Measurements from ENCODE around the gene FZR1.
"Not testable (repeated sequence)": the region's sequence is repeated elsewhere in the genome, so short reads cannot be mapped to it uniquely, and the experiment has no call there.

FZR1 gene

DNA sequence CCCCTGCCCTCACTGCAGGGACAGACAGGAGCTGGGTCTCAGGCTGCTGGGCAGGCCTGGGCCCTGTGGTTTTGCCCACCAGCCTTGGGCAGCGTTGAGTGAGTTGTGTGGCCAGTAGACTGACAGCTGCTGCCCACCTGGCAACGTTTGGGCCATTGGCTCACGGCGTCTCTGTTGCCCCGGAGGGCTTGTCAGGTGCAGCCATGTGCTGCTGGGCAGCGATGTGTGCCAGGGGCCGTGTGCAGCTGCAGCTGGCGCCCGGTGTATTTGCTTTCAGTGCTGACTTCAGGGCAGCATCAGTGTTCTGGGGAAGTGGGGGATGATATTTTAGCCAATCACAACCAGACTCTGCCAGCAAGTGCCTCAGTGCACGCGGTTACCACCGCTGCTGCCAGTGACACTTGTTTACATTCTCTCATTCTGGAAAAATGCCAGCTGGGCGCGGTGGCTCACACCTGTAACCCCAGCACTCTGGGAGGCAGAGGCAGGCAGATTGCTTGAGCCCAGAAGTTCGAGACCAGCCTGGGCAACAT is 10.6 kb downstream of the FZR1 start:
- DNase-seq, result peak; percentile 70

- no peak for DNase-seq
Measured at GRCh38 chr19:3517638-3518037, 11.5 kb downstream of the FZR1 start.

DNA sequence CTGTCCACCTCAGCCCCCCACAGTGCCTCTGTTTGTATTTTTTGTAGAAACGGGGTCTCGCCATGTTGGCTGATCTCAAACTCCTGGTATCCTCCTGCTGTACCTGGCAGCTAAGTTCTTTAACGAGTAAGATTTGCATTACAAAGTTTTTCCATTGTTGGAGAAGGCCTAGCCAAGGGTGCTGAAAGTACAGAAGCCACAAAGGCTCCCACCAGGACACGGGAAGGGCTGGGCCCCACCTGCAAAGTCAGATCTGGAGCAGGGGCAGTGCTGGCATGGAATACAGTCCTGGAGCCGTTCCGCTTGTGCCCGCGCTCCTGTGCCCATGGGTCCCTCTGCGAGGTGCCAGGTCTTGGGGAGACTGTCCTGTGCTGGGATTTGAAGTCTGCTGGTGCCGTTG is 12.1 kb downstream of the FZR1 start:
- no peak for DNase-seq

DNA sequence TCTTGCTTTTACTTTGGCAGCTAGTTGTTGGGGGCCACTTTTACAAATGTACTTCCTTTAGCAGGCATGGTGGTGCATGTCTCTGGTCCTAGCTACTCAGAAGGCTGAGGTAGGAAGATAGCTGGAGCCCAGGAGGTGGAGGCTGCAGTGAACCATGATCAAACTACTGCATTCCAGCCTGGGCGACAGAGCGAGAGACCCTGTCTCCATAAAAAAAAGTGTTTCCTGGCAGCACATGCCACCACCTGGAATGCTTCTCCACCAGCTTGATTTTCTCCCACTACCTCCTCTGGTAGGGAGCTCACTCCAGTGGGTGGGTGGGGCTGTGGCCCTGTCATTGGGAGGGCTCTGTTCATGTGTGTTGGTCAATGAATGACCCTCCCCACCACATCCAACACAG is 12.5 kb downstream of the FZR1 start:
- DNase-seq, result no peak

GRCh38 chr19:3519126-3519525 is 13.0 kb downstream of the FZR1 start:
- DNase-seq, result no peak

- DNase-seq, result no peak
Measured at GRCh38 chr19:3520166-3521103, 14.3 kb downstream of the FZR1 start.

- DNase-seq, result no peak
Measured at GRCh38 chr19:3521104-3521445, 15.0 kb downstream of the FZR1 start.

DNA sequence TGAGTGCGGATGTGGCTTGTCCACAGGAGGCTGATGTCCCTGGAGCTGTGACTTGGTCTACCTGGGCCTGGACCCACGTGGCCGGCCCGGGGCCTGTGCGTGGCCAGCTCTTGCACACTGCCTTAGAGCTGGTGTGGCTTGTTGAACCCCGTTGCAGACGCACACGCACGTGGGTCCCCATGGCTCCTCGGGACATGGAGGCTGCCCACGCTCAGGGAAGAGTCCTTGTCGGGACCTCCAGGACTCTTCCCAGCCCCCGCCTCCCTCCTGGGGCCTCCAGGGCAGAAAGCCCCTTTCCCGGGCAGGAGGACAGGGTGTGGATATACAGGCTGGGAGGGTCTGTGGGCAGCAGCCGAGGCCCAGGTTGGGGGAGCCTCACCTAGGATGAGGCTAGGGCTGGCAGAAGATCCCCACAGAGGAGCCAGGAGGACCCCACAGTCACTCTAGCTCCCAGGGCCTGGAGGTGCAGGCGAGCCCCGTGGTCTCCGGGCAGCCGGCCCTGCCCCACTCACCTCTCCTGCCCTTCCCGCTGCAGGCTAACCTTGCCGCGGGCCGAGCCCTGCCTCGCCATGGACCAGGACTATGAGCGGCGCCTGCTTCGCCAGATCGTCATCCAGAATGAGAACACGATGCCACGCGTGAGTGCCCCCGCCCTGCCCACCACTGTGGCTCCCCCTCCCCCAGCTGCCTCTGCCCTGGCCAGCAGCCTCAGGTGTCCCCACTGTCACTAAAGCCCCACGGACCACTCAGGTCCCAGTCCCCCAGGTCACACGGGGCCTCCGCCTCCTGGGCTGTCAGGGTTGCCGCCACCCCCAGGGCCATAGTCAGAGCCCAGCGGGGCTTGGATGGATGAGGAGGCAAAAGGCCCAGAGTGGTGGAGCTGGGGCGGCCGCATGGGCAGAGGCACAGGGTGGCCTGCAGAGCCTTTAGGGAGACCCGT is 16.6 kb downstream of the FZR1 start:
- no peak for DNase-seq

- no peak for DNase-seq
Measured at GRCh38 chr19:3523361-3524077, 17.4 kb downstream of the FZR1 start.

DNA sequence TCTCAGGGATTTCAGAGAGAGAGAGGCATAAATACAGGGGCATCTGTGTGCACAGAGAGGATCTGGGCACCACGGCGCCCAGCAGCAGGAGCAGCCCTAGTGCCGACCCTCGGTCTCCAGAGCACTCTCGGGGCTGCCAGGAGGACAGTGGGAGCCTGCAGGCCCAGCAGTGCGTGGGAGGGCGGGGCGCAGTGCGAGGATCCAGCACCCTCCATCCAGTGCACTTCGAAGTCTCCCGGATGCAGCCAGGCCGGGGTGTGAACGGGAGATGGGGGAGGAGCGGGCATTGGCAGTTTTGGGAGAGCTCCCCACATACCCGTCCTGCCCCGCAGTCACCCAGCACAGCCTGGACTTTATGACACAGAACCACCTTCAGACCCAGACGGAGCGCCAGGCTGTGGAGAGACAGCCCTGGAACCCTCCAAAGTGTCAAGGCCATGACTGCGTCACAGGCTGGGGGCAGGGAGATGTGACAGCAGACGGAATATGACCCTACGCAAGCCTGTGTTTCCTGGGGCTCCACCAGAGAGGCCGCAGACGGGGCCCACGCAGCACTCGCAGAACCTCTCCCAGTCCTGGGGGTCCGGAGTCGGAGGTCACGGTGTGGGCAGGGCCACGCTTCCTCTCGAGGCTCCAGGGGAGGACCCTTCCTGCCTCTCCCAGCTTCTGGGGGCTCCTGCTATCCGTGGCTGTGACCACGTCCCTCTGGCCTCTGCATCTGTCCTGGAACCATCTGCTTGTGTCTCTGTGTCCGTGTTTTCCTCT is 18.1 kb downstream of the FZR1 start:
- DNase-seq, result no peak

- no peak for DNase-seq
Measured at GRCh38 chr19:3524904-3525451, 18.9 kb downstream of the FZR1 start.

DNA sequence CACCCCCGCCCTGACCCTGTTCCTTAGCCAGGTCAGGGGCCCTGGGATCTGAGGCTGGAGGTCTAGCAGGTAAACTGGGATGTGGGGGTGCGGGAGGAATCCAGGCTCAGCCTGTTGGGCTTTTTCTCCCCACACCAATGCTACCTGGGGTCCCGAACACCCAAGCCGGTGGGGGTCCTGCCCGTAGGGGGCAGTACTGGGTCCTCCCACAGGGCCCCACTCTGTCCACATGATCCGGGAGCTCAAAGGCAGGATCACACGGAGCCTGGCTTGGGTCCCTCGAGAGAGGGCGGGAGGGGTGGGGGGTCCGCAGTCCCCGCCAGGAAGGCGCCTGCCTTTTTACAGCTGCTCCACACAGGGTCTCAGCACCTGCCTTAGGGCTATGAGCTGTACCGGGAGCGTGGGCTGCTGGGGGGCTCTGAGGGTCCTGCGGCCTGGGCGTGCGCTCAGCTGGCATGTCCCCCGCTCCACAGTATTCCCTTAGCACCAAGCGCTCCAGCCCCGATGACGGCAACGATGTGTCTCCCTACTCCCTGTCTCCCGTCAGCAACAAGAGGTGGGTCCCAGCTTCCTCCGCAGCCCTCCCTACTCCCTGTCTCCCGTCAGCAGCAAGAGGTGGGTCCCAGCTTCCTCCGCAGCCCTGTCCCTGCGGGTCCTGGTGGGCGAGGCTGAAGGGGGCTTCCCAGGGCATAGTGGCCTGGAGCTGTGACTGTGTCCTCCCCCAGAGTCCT is 20.6 kb downstream of the FZR1 start:
- DNase-seq, result no peak

DNA sequence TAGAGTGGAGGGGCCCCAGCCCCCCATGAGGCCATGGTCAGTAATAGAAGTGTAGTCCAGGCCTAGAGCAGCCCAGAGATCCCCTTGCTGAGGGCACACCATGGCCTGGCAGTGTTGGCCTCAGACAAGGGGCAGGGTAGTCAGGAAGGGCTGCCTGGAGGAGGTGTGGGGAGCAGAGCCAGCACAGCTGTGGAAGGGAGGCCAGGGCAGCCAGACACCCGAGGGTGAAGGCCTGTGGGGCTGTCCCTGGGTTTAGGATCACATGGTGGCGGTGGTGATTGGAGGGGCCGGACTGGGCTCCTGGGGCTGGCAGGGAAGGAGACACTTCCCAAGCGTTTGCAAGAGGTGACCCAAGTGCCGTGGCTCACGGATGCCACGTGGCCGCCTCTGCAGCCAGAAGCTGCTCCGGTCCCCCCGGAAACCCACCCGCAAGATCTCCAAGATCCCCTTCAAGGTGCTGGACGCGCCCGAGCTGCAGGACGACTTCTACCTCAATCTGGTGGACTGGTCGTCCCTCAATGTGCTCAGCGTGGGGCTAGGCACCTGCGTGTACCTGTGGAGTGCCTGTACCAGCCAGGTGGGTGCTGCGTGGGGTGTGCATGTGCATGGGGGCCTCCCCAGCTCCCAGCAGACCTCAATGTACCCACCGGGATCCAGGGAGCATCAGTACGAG is 21.3 kb downstream of the FZR1 start:
- DNase-seq, result no peak

- DNase-seq, result no peak
Measured at GRCh38 chr19:3528080-3528479, 22.0 kb downstream of the FZR1 start.

DNA sequence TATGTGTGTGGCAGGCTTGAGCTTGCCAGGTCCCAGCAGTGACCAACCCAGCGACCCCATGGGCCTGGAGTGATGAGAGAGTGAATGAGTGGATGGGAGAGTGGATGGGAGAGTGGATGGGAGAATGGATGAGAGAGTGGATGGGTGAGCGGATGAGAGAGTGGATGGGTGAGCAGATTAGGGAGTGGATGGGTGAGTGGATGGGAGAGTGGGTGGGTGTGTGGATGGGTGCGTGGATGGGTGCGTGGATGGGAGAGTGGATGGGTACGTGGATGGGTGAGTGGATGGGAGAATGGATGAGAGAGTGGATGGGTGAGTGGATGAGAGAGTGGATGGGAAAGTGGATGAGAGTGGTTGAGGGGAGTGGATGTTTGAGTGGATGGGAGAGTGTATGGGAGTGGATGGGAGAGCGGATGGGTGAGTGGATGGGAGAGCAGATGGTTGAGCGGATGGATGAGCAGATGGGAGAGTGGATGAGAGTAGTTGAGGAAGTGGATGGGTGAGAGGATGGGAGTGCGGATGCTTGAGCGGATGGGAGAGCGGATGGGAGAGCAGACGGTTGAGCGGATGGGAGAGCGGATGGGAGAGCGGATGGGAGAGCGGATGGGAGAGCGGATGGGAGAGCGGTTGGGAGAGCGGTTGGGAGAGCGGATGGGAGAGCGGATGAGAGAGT is 22.6 kb downstream of the FZR1 start:
- no peak for DNase-seq

GRCh38 chr19:3529299-3529698 is 23.2 kb downstream of the FZR1 start:
- not testable (repeated sequence) for DNase-seq

DNA sequence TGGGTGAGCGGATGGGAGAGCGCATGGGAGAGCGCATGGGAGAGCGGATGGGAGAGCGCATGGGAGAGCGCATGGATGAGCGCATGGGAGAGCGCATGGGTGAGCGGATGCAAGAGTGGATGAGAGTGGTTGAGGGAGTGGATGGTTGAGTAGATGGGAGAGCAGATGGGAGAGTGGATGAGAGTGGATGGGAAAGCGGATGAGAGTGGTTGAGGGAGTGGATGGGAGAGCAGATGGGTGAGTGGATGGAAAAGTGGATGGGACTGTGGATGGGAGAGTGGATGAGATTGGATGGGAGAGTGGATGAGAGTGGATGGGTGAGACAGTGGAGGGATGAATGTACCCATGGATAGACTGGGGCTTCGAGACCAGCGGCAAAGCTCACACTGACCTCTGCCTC is 24.3 kb downstream of the FZR1 start:
- no peak for DNase-seq

GRCh38 chr19:3531716-3532115 is 25.6 kb downstream of the FZR1 start:
- DNase-seq, result no peak

GRCh38 chr19:3532154-3532786 is 26.2 kb downstream of the FZR1 start:
- DNase-seq, result no peak
